Transverse colon (tissue), 4 donors: ENCODE results near the gene FZD10.

ENCODE experiments used
- CTCF ChIP-seq, 5 experiments: fragments of 200-600 bp in 3 of 5; fragments of 450-650 bp in 2 of 5; sonication (generic) in 3 of 5; IDR thresholded peaks; 1 replicate in 2 of 5; 2 replicates in 3 of 5; pipeline ENCODE4 v1.5.1; 2016 to 2017; ENCODE audit warnings: antibody characterized with exemption in 5 of 5, inconsistent platforms in 3 of 5, mild to moderate bottlenecking in 2 of 5, moderate library complexity in 1 of 5
- POLR2A ChIP-seq: fragments of 450-650 bp; IDR thresholded peaks from one replicate; pipeline ENCODE4 v1.6.1; 2016; ENCODE audit warnings: antibody characterized with exemption, mild to moderate bottlenecking, moderate library complexity
- POLR2AphosphoS5 ChIP-seq, 3 donors: sonication (generic); formaldehyde crosslinking; IDR thresholded peaks; one replicate each; pipeline ENCODE4 v1.6.1; 2016; ENCODE audit warnings: antibody characterized with exemption in 3 of 3

GRCh38 chr12:130162267-130162666 lies at the start of gene FZD10:
- TF ChIP-seq POLR2AphosphoS5 (IDR thresholded peaks at IDR 0.05) (no peak), CTCF (IDR thresholded peaks at IDR 0.05) (no peak), POLR2A (no peak)
